HEK293 (cell line): Measurements from ENCODE around the gene CPEB4.

ENCODE experiments used
- BCL11A ChIP-seq: fragments of 450-650 bp; formaldehyde crosslinking; IDR thresholded peaks from 2 replicates; pipeline ENCODE4 v1.5.1; 2016; ENCODE audit warnings: low read depth, missing biosample characterization, missing genetic modification characterization
- FEZF1 ChIP-seq: fragments of 450-650 bp; formaldehyde crosslinking; IDR thresholded peaks from 2 replicates; pipeline ENCODE4 v1.5.1; 2016; ENCODE audit warnings: missing biosample characterization, missing genetic modification characterization
- INSM2 ChIP-seq: fragments of 450-650 bp; formaldehyde crosslinking; IDR thresholded peaks from 2 replicates; pipeline ENCODE4 v1.5.1; 2016; ENCODE audit warnings: missing biosample characterization, missing genetic modification characterization
- KLF7 ChIP-seq: fragments of 450-650 bp; formaldehyde crosslinking; IDR thresholded peaks from 2 replicates; pipeline ENCODE4 v1.5.1; 2016; ENCODE audit warnings: missing biosample characterization, missing genetic modification characterization, borderline replicate concordance
- KLF8 ChIP-seq: fragments of 450-650 bp; formaldehyde crosslinking; IDR thresholded peaks from 2 replicates; pipeline ENCODE4 v1.5.1; 2016; ENCODE audit warnings: missing biosample characterization, missing genetic modification characterization
- PATZ1 ChIP-seq: fragments of 450-650 bp; formaldehyde crosslinking; IDR thresholded peaks from 2 replicates; pipeline ENCODE4 v1.5.1; 2016; ENCODE audit warnings: missing biosample characterization, missing genetic modification characterization
- SETDB1 ChIP-seq: IDR thresholded peaks from one replicate; pipeline ENCODE4 v1.6.1; 2017; ENCODE audit warnings: mild to moderate bottlenecking, low read length, moderate library complexity, mixed read lengths; ENCODE audit not compliant: insufficient read length
- ZBTB21 ChIP-seq: fragments of 450-650 bp; formaldehyde crosslinking; IDR thresholded peaks from 2 replicates; pipeline ENCODE4 v1.5.1; 2017; ENCODE audit warnings: missing biosample characterization, missing genetic modification characterization
- ZBTB44 ChIP-seq: fragments of 450-650 bp; IDR thresholded peaks from 2 replicates; pipeline ENCODE4 v1.5.1; 2018; ENCODE audit warnings: missing biosample characterization, mild to moderate bottlenecking, missing genetic modification characterization
- ZBTB8A ChIP-seq: fragments of 450-650 bp; formaldehyde crosslinking; IDR thresholded peaks from 2 replicates; pipeline ENCODE4 v1.5.1; 2016; ENCODE audit warnings: missing biosample characterization, missing genetic modification characterization
- ZFP3 ChIP-seq: fragments of 450-650 bp; formaldehyde crosslinking; IDR thresholded peaks from 2 replicates; pipeline ENCODE4 v1.5.1; 2016; ENCODE audit warnings: low read depth, missing biosample characterization, missing genetic modification characterization
- ZNF114 ChIP-seq: fragments of 450-650 bp; formaldehyde crosslinking; IDR thresholded peaks from 2 replicates; pipeline ENCODE4 v1.5.0; 2017; ENCODE audit warnings: missing biosample characterization, missing genetic modification characterization
- ZNF121 ChIP-seq: fragments of 450-650 bp; formaldehyde crosslinking; IDR thresholded peaks from 2 replicates; pipeline ENCODE4 v1.5.1; 2016; ENCODE audit warnings: missing biosample characterization, missing genetic modification characterization
- ZNF138 ChIP-seq: fragments of 450-650 bp; formaldehyde crosslinking; IDR thresholded peaks from 2 replicates; pipeline ENCODE4 v1.5.1; 2016; ENCODE audit warnings: missing biosample characterization, missing genetic modification characterization, borderline replicate concordance
- ZNF148 ChIP-seq: fragments of 450-650 bp; formaldehyde crosslinking; IDR thresholded peaks from 2 replicates; pipeline ENCODE4 v1.5.0; 2017; ENCODE audit warnings: missing biosample characterization, missing genetic modification characterization, borderline replicate concordance
- ZNF18 ChIP-seq: fragments of 450-650 bp; formaldehyde crosslinking; IDR thresholded peaks from 2 replicates; pipeline ENCODE4 v1.5.1; 2016; ENCODE audit warnings: missing biosample characterization, missing genetic modification characterization
- ZNF292 ChIP-seq: fragments of 450-650 bp; formaldehyde crosslinking; IDR thresholded peaks from 2 replicates; pipeline ENCODE4 v1.5.1; 2016; ENCODE audit warnings: low read depth, missing biosample characterization, missing genetic modification characterization, borderline replicate concordance
- ZNF404 ChIP-seq: fragments of 450-650 bp; formaldehyde crosslinking; IDR thresholded peaks from 2 replicates; pipeline ENCODE4 v1.5.1; 2017; ENCODE audit warnings: missing biosample characterization, missing genetic modification characterization
- ZNF426 ChIP-seq: fragments of 450-650 bp; formaldehyde crosslinking; IDR thresholded peaks from 2 replicates; pipeline ENCODE4 v1.5.1; 2017; ENCODE audit warnings: missing biosample characterization, missing genetic modification characterization, mild to moderate bottlenecking, inconsistent platforms, moderate library complexity
- ZNF48 ChIP-seq: fragments of 450-650 bp; formaldehyde crosslinking; IDR thresholded peaks from 2 replicates; pipeline ENCODE4 v1.5.1; 2016; ENCODE audit warnings: missing biosample characterization, missing genetic modification characterization
- ZNF501 ChIP-seq: fragments of 450-650 bp; formaldehyde crosslinking; IDR thresholded peaks from 2 replicates; pipeline ENCODE4 v1.5.1; 2016; ENCODE audit warnings: missing biosample characterization, missing genetic modification characterization
- ZNF510 ChIP-seq: fragments of 450-650 bp; formaldehyde crosslinking; IDR thresholded peaks from 2 replicates; pipeline ENCODE4 v1.5.1; 2018; ENCODE audit warnings: mild to moderate bottlenecking, missing genetic modification characterization, missing biosample characterization; ENCODE audit not compliant: insufficient replicate concordance
- ZNF558 ChIP-seq: fragments of 450-650 bp; formaldehyde crosslinking; IDR thresholded peaks from 2 replicates; pipeline ENCODE4 v1.5.1; 2016; ENCODE audit warnings: missing biosample characterization, missing genetic modification characterization
- ZNF585B ChIP-seq: fragments of 450-650 bp; formaldehyde crosslinking; IDR thresholded peaks from 2 replicates; pipeline ENCODE4 v1.5.1; 2016; ENCODE audit warnings: missing biosample characterization, missing genetic modification characterization
- ZNF645 ChIP-seq: fragments of 450-650 bp; formaldehyde crosslinking; IDR thresholded peaks from 2 replicates; pipeline ENCODE4; 2016; ENCODE audit warnings: missing biosample characterization, missing genetic modification characterization
- ZXDB ChIP-seq: fragments of 450-650 bp; formaldehyde crosslinking; IDR thresholded peaks from 2 replicates; pipeline ENCODE4 v1.5.1; 2016; ENCODE audit warnings: missing biosample characterization, missing genetic modification characterization
- TF ChIP-seq, protein P1 (sequence below): fragments of 450-650 bp; formaldehyde crosslinking; IDR thresholded peaks from 2 replicates; pipeline ENCODE4 v1.5.1; 2016; ENCODE audit warnings: missing biosample characterization, missing genetic modification characterization

CPEB4 gene

DNA sequence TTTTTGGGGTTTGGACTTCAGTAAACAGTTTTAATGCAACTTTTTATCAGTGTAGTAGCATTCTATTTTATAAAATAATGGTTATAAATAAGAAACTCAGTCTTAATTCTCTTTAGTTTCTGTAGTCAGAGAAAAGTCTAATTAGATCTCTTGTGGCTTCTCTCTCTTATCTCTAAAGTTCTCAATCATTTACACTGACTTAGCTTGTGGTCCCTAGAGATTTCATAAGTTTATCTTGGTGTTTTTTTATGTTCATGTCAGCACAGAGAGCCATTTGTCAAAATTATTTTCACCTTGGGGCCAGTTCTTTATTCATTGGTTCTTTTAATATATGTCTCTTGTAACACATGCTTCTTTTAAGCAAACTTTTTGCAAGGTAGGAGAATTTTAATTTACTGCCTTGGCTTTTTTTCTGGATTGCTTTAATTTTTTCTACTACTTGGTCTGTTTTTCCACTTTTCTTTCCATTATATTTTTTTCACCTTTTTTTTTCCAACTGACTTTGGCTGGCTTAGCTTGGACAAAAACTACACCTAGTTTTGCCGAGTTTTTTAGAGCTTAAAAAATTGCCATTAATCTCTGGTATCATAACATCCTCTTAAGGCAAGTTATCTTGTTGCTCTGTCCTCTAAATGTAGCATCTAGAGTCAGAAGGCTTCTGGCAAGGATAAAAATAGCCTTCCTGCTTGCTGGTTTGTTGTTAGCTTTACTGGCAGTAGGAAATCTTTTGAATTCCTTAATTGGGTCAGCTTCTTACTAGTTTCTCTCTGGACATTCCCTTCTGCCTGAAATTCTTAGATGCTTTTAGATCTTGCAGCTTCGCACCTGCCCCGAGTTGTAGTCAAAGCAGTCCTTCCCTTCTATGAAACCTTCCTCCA, 35.3 kb downstream of the CPEB4 start (continued):
- 0 out of 2 replicates have a peak, but pooled peaks have one; percentile 58 for TF ChIP-seq ZNF18
- TF ChIP-seq ZNF585B (tag by site-specific recombination) = no peak
- TF ChIP-seq, protein P1, sequence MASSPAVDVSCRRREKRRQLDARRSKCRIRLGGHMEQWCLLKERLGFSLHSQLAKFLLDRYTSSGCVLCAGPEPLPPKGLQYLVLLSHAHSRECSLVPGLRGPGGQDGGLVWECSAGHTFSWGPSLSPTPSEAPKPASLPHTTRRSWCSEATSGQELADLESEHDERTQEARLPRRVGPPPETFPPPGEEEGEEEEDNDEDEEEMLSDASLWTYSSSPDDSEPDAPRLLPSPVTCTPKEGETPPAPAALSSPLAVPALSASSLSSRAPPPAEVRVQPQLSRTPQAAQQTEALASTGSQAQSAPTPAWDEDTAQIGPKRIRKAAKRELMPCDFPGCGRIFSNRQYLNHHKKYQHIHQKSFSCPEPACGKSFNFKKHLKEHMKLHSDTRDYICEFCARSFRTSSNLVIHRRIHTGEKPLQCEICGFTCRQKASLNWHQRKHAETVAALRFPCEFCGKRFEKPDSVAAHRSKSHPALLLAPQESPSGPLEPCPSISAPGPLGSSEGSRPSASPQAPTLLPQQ (tag by site-specific recombination) = no peak
- peak; percentile 75; the same call in 1 of the 2 replicates for TF ChIP-seq BCL11A (tag by site-specific recombination)
- TF ChIP-seq ZNF48 (tag by site-specific recombination) = no peak
- TF ChIP-seq ZBTB21 (tag by site-specific recombination) = no peak
- no peak for TF ChIP-seq ZNF138
- peak; percentile 70; the same call in 1 of the 2 replicates for TF ChIP-seq INSM2
- TF ChIP-seq FEZF1 (tag by site-specific recombination) = peak; percentile 86
- TF ChIP-seq ZNF148 (tag by site-specific recombination) = no peak
- no peak for TF ChIP-seq ZNF645 (tag by site-specific recombination)
- no peak for TF ChIP-seq ZNF501 (tag by site-specific recombination)
- no peak for TF ChIP-seq ZNF558 (tag by site-specific recombination)
- no peak; the same call in 1 of the 2 replicates for TF ChIP-seq KLF7
- TF ChIP-seq PATZ1 = 0 out of 2 replicates have a peak, but pooled peaks have one; percentile 16
- no peak for TF ChIP-seq SETDB1
- TF ChIP-seq ZNF292 (tag by site-specific recombination) = no peak
- TF ChIP-seq ZFP3 (tag by site-specific recombination) = no peak
- TF ChIP-seq ZNF114 (tag by site-specific recombination) = no peak
- TF ChIP-seq KLF8 (tag by site-specific recombination) = peak; percentile 70
- no peak for TF ChIP-seq ZNF121
- TF ChIP-seq ZNF510 (tag by site-specific recombination) = no peak
- TF ChIP-seq ZBTB8A (tag by site-specific recombination) = no peak
- peak; percentile 63; the same call in 1 of the 2 replicates for TF ChIP-seq ZBTB44 (tag by site-specific recombination)
- no peak for TF ChIP-seq ZNF404 (tag by site-specific recombination)
- peak; percentile 70 for TF ChIP-seq ZXDB (tag by site-specific recombination)
- TF ChIP-seq ZNF426 (tag by site-specific recombination) = no peak
